ENCODE measurements around the gene ZNF80.

DNA sequence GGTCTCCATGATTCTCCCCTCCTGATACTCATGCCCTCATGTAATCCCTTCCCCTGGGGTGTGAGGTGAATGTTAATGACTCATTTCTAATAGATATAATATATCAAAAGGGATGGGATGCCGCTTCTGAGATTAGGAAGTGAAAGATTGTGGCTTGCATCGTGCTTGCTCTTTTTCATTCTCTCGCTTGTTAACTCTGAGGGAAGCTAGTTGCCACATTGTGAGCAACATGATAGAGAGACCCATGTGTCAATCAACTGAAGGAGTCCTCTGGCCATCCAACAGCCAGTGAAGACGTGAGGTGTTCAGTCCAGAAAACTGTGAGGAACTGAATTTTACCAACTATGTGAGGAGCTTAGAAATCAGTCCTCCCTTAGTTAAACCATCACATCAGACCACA is 29.6 kb downstream of the ZNF80 start:
- TF ChIP-seq POLR2A (IDR thresholded peaks at IDR 0.05) = no peak
- TF ChIP-seq, protein P1, sequence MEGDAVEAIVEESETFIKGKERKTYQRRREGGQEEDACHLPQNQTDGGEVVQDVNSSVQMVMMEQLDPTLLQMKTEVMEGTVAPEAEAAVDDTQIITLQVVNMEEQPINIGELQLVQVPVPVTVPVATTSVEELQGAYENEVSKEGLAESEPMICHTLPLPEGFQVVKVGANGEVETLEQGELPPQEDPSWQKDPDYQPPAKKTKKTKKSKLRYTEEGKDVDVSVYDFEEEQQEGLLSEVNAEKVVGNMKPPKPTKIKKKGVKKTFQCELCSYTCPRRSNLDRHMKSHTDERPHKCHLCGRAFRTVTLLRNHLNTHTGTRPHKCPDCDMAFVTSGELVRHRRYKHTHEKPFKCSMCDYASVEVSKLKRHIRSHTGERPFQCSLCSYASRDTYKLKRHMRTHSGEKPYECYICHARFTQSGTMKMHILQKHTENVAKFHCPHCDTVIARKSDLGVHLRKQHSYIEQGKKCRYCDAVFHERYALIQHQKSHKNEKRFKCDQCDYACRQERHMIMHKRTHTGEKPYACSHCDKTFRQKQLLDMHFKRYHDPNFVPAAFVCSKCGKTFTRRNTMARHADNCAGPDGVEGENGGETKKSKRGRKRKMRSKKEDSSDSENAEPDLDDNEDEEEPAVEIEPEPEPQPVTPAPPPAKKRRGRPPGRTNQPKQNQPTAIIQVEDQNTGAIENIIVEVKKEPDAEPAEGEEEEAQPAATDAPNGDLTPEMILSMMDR (IDR thresholded peaks at IDR 0.05) = no peak

All from right lobe of liver (tissue), 4 donors.